ENCODE results near the gene ABI3BP.

ABI3BP gene

DNA sequence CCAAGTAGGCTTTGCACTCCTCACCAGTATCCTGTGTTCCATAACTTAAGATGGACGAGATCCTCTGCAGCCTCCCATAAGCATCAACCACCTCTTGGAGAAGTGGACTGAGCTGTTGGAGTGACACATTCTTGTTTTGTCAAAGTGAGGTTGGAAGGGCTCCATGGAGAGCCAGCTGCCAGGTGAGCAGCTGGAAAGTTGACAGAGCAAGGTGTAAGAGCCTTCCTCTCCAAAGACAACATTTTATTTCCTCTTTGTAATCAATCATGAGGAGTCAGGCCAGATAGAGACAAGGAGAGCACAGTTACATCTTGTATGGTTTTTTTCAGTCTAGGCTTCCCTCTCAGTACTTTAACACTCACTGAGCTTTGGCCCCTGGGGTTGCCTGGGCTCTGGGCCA is 5.1 kb downstream of the ABI3BP start:
- H3K27ac ChIP-seq (ENCODE audit: low read depth, low read length), result no peak overlapping the region
- H3K9me3 ChIP-seq (ENCODE audit: insufficient read depth, low read length), result no peaks in the 10 kb centered on the region
- no peak overlapping the region for H3K4me2 ChIP-seq (ENCODE audit: low read depth, low read length, poor library complexity, severe bottlenecking)
- no peaks in the 10 kb centered on the region for H3K9me2 ChIP-seq (replicated peaks; ENCODE audit: insufficient read depth, low read length)
- H3K36me3 ChIP-seq (ENCODE audit: low read length), result no peaks in the 10 kb centered on the region
- no peaks in the 10 kb centered on the region for H3K79me2 ChIP-seq (ENCODE audit: insufficient read depth, low read length)
- H3K9ac ChIP-seq (ENCODE audit: low read length), result no peak overlapping the region
- H3K27me3 ChIP-seq (ENCODE audit: low read length), result no peaks in the 10 kb centered on the region
- no peaks in the 10 kb centered on the region for H3F3A ChIP-seq (ENCODE audit: insufficient read depth)
- no peak for TF ChIP-seq EZH2phosphoT487 (conservative IDR thresholded peaks at IDR 0.05; ENCODE audit: low read length)
- TF ChIP-seq, protein P1, sequence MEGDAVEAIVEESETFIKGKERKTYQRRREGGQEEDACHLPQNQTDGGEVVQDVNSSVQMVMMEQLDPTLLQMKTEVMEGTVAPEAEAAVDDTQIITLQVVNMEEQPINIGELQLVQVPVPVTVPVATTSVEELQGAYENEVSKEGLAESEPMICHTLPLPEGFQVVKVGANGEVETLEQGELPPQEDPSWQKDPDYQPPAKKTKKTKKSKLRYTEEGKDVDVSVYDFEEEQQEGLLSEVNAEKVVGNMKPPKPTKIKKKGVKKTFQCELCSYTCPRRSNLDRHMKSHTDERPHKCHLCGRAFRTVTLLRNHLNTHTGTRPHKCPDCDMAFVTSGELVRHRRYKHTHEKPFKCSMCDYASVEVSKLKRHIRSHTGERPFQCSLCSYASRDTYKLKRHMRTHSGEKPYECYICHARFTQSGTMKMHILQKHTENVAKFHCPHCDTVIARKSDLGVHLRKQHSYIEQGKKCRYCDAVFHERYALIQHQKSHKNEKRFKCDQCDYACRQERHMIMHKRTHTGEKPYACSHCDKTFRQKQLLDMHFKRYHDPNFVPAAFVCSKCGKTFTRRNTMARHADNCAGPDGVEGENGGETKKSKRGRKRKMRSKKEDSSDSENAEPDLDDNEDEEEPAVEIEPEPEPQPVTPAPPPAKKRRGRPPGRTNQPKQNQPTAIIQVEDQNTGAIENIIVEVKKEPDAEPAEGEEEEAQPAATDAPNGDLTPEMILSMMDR (IDR thresholded peaks at IDR 0.05; ENCODE audit: insufficient read depth, low read length, poor library complexity, severe bottlenecking), result no peak
- H4K20me1 ChIP-seq (ENCODE audit: low read depth, low read length), result no peaks in the 10 kb centered on the region
- no peak overlapping the region for H2AFZ ChIP-seq (ENCODE audit: low read depth, low read length, severe bottlenecking)
- H3K4me3 ChIP-seq (ENCODE audit: insufficient read depth, low read length, poor library complexity, severe bottlenecking), result no peak overlapping the region

- H3K4me2 ChIP-seq (ENCODE audit: low read depth, low read length, poor library complexity, severe bottlenecking), result no peak overlapping the region
- no peaks in the 10 kb centered on the region for H3K9me2 ChIP-seq (replicated peaks; ENCODE audit: insufficient read depth, low read length)
- no peaks in the 10 kb centered on the region for H3K9me3 ChIP-seq (ENCODE audit: insufficient read depth, low read length)
- H3K36me3 ChIP-seq (ENCODE audit: low read length), result no peaks in the 10 kb centered on the region
- H3K9ac ChIP-seq (ENCODE audit: low read length), result no peak overlapping the region
- no peaks in the 10 kb centered on the region for H3K27me3 ChIP-seq (ENCODE audit: low read length)
- H3K27ac ChIP-seq (ENCODE audit: low read depth, low read length), result no peak overlapping the region
- no peaks in the 10 kb centered on the region for H3K79me2 ChIP-seq (ENCODE audit: insufficient read depth, low read length)
- no peaks in the 10 kb centered on the region for H4K20me1 ChIP-seq (ENCODE audit: low read depth, low read length)
- no peak overlapping the region for H3K4me3 ChIP-seq (ENCODE audit: insufficient read depth, low read length, poor library complexity, severe bottlenecking)
- H3F3A ChIP-seq (ENCODE audit: insufficient read depth), result no peaks in the 10 kb centered on the region
- H2AFZ ChIP-seq (ENCODE audit: low read depth, low read length, severe bottlenecking), result no peak overlapping the region
- TF ChIP-seq EZH2phosphoT487 (conservative IDR thresholded peaks at IDR 0.05; ENCODE audit: low read length), result no peak
- TF ChIP-seq, protein P1 (IDR thresholded peaks at IDR 0.05; ENCODE audit: insufficient read depth, low read length, poor library complexity, severe bottlenecking), result no peak
Measured at GRCh38 chr3:100984308-100984707, 8.9 kb downstream of the ABI3BP start.

DNA sequence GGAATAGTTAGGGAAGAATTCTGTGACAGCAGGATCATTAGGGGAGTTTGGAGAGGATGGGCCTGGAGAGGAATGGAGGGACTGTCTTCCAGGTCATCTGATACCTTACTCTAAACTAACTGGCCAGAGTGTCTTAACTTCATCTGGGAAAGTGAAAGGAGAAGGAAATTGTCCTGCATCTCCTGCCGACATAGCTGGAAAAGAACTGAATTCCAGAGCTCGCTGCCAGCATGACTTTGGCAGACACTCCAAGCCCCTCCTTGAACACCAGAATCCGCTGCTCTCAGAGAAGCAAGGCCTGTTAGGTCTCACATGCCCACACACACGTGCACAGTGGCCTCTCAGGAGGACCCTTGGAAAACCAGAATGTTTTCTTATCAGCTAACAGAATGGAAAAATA is 10.5 kb downstream of the ABI3BP start:
- H3K4me2 ChIP-seq (ENCODE audit: low read depth, low read length, poor library complexity, severe bottlenecking), result no peak overlapping the region
- TF ChIP-seq, protein P1 (IDR thresholded peaks at IDR 0.05; ENCODE audit: insufficient read depth, low read length, poor library complexity, severe bottlenecking), result no peak
- no peak for TF ChIP-seq EZH2phosphoT487 (conservative IDR thresholded peaks at IDR 0.05; ENCODE audit: low read length)

More for the DNA sequence above, 10.5 kb downstream of the ABI3BP start:
- Histone ChIP-seq H3K4me3 (ENCODE audit: insufficient read depth, low read length, poor library complexity, severe bottlenecking) (no peak overlapping the region), H3K27ac (ENCODE audit: low read depth, low read length) (no peak overlapping the region), H3K9me3 (ENCODE audit: insufficient read depth, low read length) (no peaks in the 10 kb centered on the region), H3K9ac (ENCODE audit: low read length) (no peak overlapping the region), H3K9me2 (replicated peaks; ENCODE audit: insufficient read depth, low read length) (no peaks in the 10 kb centered on the region), H3K79me2 (ENCODE audit: insufficient read depth, low read length) (no peaks in the 10 kb centered on the region), H3K36me3 (ENCODE audit: low read length) (no peaks in the 10 kb centered on the region), H3F3A (ENCODE audit: insufficient read depth) (no peaks in the 10 kb centered on the region), H3K27me3 (ENCODE audit: low read length) (no peaks in the 10 kb centered on the region), H2AFZ (ENCODE audit: low read depth, low read length, severe bottlenecking) (no peak overlapping the region), H4K20me1 (ENCODE audit: low read depth, low read length) (no peaks in the 10 kb centered on the region)

All from SU-DHL-6 (cell line).